GM18861 (cell line): Measurements from ENCODE around the gene ZNF622.
A peak's percentile ranks its signal among the peaks of the same experiment; 100 is the strongest.

Experiments used
- ATAC-seq: cut with Tn5 transposase; IDR thresholded peaks from one replicate; pipeline ENCODE4 v1.9.1; 2021; ENCODE audit not compliant: unreplicated experiment

ZNF622 gene

GRCh38 chr5:16465544-16466432 is at the start of gene ZNF622:
Gene ZNF622, minus strand, starts transcription at chr5:16465800. Its CDS starts 135 bp downstream, at chr5:16465665.
- ATAC-seq: peak; percentile 74

GRCh38 chr5:16510098-16510497 is 44.5 kb upstream of the ZNF622 start:
- ATAC-seq: no peak

- ATAC-seq: no peak
Observed at GRCh38 chr5:16508730-16509531, 43.3 kb upstream of the ZNF622 start.

GRCh38 chr5:16507716-16508115 is 42.1 kb upstream of the ZNF622 start:
- ATAC-seq: no peak

GRCh38 chr5:16505904-16506303 is 40.3 kb upstream of the ZNF622 start:
- ATAC-seq: no peak

GRCh38 chr5:16505140-16505891 is 39.7 kb upstream of the ZNF622 start:
- ATAC-seq: no peak

- ATAC-seq: no peak
Observed at GRCh38 chr5:16504571-16504970, 39.0 kb upstream of the ZNF622 start.

- no peak for ATAC-seq
Observed at GRCh38 chr5:16502866-16503265, 37.3 kb upstream of the ZNF622 start.

- no peak for ATAC-seq
Observed at GRCh38 chr5:16500024-16500423, 34.4 kb upstream of the ZNF622 start.

GRCh38 chr5:16497546-16497945 is 31.9 kb upstream of the ZNF622 start:
- no peak for ATAC-seq

GRCh38 chr5:16493261-16493660 is 27.7 kb upstream of the ZNF622 start:
- no peak for ATAC-seq

- no peak for ATAC-seq
Observed at GRCh38 chr5:16492398-16493140, 27.0 kb upstream of the ZNF622 start.

- no peak for ATAC-seq
Observed at GRCh38 chr5:16490911-16491310, 25.3 kb upstream of the ZNF622 start.

- ATAC-seq: peak; percentile 79
Observed at GRCh38 chr5:16489322-16489791, 23.8 kb upstream of the ZNF622 start.

GRCh38 chr5:16487456-16487855 is 21.9 kb upstream of the ZNF622 start:
- no peak for ATAC-seq

GRCh38 chr5:16486711-16487111 is 21.1 kb upstream of the ZNF622 start:
- no peak for ATAC-seq

GRCh38 chr5:16485656-16486055 is 20.1 kb upstream of the ZNF622 start:
- ATAC-seq: no peak

- no peak for ATAC-seq
Observed at GRCh38 chr5:16484081-16484480, 18.5 kb upstream of the ZNF622 start.

- no peak for ATAC-seq
Observed at GRCh38 chr5:16483361-16483760, 17.8 kb upstream of the ZNF622 start.

GRCh38 chr5:16482891-16483290 is 17.3 kb upstream of the ZNF622 start:
- ATAC-seq: no peak
